ENCODE measurements around the gene JOSD1. TPM values are rescaled to one million over a fixed set of nuclear protein-coding genes. Genes with fewer than 3 reads are reported as not detected.

The JOSD1 gene
- total RNA-seq, 4 donors from 2014 or later: 77.6 to 156 (median 121) TPM

DNA sequence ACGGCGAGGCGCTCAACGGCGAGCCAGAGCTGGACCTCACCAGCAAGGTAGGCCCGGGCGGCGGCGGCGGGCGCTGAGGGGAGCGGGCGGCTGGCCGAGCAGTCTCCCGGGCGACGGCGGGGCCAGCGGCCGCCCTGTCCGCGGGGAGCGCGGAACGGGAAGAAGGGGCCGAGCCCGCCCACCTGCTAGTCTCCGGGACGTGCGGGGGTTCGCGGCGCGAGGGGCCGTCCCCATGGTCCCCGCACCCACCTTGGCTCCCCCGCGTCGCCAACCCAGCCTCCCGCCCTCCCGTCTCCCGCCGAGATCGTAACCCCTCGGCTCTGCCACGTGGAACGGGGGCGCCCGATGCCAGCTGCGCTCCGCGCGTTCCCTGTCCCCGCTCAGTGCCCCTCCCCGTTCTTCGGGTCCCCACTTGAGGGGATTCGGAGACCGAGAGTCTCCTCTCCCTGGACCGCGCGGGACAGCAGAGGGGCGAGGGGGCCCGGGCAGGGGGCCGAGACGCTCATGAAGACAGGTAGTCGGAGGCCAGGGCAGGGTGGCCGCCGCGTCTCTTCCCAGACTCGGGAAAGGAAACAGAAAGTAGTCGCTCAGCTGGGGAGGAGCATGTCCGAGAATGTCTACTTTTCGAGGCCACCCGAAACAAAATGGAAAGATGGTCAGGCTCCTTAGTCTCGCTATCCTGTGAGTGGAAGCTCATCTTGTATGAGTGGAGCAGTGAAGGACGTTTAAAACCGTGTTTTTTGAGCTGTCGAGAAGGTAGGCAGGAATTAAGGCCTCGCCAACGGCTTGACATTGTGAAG is 5.6 kb upstream of the JOSD1 start:
- DNase-seq: peak; percentile 47 to 71 (median 70)
- TF ChIP-seq, protein P1, sequence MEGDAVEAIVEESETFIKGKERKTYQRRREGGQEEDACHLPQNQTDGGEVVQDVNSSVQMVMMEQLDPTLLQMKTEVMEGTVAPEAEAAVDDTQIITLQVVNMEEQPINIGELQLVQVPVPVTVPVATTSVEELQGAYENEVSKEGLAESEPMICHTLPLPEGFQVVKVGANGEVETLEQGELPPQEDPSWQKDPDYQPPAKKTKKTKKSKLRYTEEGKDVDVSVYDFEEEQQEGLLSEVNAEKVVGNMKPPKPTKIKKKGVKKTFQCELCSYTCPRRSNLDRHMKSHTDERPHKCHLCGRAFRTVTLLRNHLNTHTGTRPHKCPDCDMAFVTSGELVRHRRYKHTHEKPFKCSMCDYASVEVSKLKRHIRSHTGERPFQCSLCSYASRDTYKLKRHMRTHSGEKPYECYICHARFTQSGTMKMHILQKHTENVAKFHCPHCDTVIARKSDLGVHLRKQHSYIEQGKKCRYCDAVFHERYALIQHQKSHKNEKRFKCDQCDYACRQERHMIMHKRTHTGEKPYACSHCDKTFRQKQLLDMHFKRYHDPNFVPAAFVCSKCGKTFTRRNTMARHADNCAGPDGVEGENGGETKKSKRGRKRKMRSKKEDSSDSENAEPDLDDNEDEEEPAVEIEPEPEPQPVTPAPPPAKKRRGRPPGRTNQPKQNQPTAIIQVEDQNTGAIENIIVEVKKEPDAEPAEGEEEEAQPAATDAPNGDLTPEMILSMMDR (IDR thresholded peaks at IDR 0.05): no peak
- peak in 1 of 2 donors; percentile 38 for TF ChIP-seq POLR2A (IDR thresholded peaks at IDR 0.05)
- H3K9me3 ChIP-seq: no peaks in the 10 kb centered on the region
- H3K27me3 ChIP-seq: no peaks in the 10 kb centered on the region
- H3K4me1 ChIP-seq: peaks cover 0 to 41% (median 10%) of the 10 kb centered on the region in 4 donors
- peaks cover 0 to 13% (median 0%) of the 10 kb centered on the region in 3 donors for H3K36me3 ChIP-seq
- H3K4me3 ChIP-seq: peak overlapping the region; percentile 96 to 99 (median 98)
- H3K27ac ChIP-seq: peak overlapping the region; percentile 98 to 100 (median 99)

DNA sequence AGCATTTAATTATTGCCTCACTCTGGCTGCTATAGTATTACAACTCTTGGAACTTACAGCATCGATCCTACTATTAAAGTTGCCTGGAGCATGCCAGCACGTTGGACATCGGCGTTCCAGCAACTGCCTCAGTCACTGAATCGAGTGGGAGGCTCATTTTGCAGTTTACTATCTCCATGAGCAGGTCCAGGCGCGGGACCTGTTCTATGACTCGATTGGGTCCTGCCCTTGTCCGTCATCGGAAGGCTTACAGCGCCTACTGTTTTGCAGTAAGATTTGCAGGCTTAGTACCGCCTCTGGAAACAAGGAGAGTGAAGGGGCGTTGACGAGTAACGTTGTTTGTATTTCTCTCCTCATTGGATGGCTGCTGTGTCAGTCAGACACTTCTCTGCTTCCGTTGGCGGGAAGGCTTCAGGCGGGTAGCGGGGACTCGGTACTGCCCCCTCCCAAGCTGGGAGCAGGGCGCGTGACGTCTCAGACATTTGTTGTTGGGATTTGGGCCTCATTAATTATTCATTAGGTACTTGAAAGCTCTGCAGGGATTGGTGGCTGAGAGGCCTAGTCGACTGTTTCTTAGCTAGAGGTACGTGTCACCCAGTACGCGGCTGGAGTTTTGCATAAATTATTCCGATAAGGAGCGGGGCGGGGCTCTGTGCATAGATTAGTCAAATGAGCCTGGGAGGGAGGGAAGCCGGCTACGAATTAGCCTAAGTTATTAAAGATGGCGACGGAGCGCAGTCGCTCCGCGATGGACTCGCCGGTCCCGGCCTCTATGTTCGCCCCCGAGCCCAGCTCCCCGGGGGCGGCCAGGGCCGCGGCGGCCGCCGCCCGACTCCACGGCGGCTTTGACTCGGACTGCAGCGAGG is 4.7 kb upstream of the JOSD1 start, which contains the start of gene GTPBP1:
GTPBP1 (plus strand) TSS at position 710 of the 866 bp plus-strand sequence; CDS start at position 722, 12 bp downstream.
- peak; percentile 95 to 100 (median 99) for DNase-seq
- Histone ChIP-seq H3K27me3 (no peaks in the 10 kb centered on the region), H3K27ac (peak within 1 kb of the TSS; percentile 98 to 100 (median 99))

GRCh38 chr22:38704654-38705234 is 4.0 kb upstream of the JOSD1 start:
- peak overlapping the region; percentile 11 to 98 (median 42) for H3K4me3 ChIP-seq
- H3K9me3 ChIP-seq: no peaks in the 10 kb centered on the region
- H3K4me1 ChIP-seq: peaks cover 0 to 42% (median 10%) of the 10 kb centered on the region in 4 donors
- peaks cover 0 to 5% (median 0%) of the 10 kb centered on the region in 3 donors for H3K36me3 ChIP-seq
- no peak for TF ChIP-seq POLR2A (IDR thresholded peaks at IDR 0.05)
- TF ChIP-seq, protein P1 (IDR thresholded peaks at IDR 0.05): no peak
- no peaks in the 10 kb centered on the region for H3K27me3 ChIP-seq
- no peak for DNase-seq
- peak overlapping the region; percentile 72 to 100 (median 94) for H3K27ac ChIP-seq

More for the DNA sequence above, 4.7 kb upstream of the JOSD1 start, which contains the start of gene GTPBP1:
- Histone ChIP-seq H3K4me1 (peaks cover 0 to 41% (median 10%) of the 10 kb centered on the region in 4 donors), H3K36me3 (peaks cover 0 to 12% (median 0%) of the 10 kb centered on the region in 3 donors), H3K9me3 (no peaks in the 10 kb centered on the region), H3K4me3 (peak within 1 kb of the TSS; percentile 96 to 99 (median 98))
- TF ChIP-seq, protein P1 (IDR thresholded peaks at IDR 0.05): peak in 3 of 6 experiments; percentile 11 to 33 (median 25)
- peak; percentile 89 to 97 for TF ChIP-seq POLR2A (IDR thresholded peaks at IDR 0.05)

- TF ChIP-seq, protein P1 (IDR thresholded peaks at IDR 0.05): no peak
- TF ChIP-seq POLR2A (IDR thresholded peaks at IDR 0.05): peak in 1 of 2 donors; percentile 40
- DNase-seq: peak in 1 of 3 donors; percentile 90
- Histone ChIP-seq H3K4me3 (peak overlapping the region; percentile 68 to 97 (median 91)), H3K27ac (peak overlapping the region; percentile 92 to 100 (median 98)), H3K9me3 (no peaks in the 10 kb centered on the region), H3K27me3 (no peaks in the 10 kb centered on the region), H3K4me1 (peaks cover 0 to 57% (median 6%) of the 10 kb centered on the region in 4 donors), H3K36me3 (no peaks in the 10 kb centered on the region)
Observed at GRCh38 chr22:38700270-38700788, 414 bp downstream of the JOSD1 start.

- TF ChIP-seq, protein P1 (IDR thresholded peaks at IDR 0.05): peak in 1 of 6 experiments; percentile 10
- no peak for TF ChIP-seq POLR2A (IDR thresholded peaks at IDR 0.05)
- no peak for DNase-seq
- Histone ChIP-seq H3K4me3 (peak overlapping the region; percentile 68 to 97 (median 91)), H3K4me1 (peaks cover 0 to 56% (median 6%) of the 10 kb centered on the region in 4 donors), H3K9me3 (no peaks in the 10 kb centered on the region), H3K36me3 (no peaks in the 10 kb centered on the region), H3K27me3 (no peaks in the 10 kb centered on the region), H3K27ac (peak overlapping the region; percentile 92 to 100 (median 98))
Observed at GRCh38 chr22:38699784-38700183, 959 bp downstream of the JOSD1 start.
